Adipocyte (in vitro differentiated cells): ENCODE measurements around the gene PPP4R4.
A peak's percentile ranks its signal among the peaks of the same experiment; 100 is the strongest.

Experiments
- DNase-seq: peaks from one replicate; pipeline ENCODE4 v3.0.0-alpha.2; 2015; ENCODE audit warnings: low read depth
- H3K27me3 ChIP-seq: replicated peaks from 2 replicates; pipeline ENCODE4 v1.7.0; 2013; ENCODE audit warnings: mild to moderate bottlenecking, low read length, moderate library complexity; ENCODE audit not compliant: control insufficient read depth, insufficient read depth
- H3K36me3 ChIP-seq: 2 replicates; pipeline ENCODE4 v1.7.0; 2013; ENCODE audit warnings: low read length, mild to moderate bottlenecking, moderate library complexity; ENCODE audit not compliant: control insufficient read depth, insufficient read depth, severe bottlenecking
- H3K4me1 ChIP-seq: 2 replicates; pipeline ENCODE4 v1.7.0; 2013; ENCODE audit warnings: mild to moderate bottlenecking, low read length, moderate library complexity; ENCODE audit not compliant: control insufficient read depth, insufficient read depth
- H3K4me3 ChIP-seq: 2 replicates; pipeline ENCODE4 v1.7.0; 2013; ENCODE audit warnings: mild to moderate bottlenecking, low read length, moderate library complexity
- H3K9ac ChIP-seq: 2 replicates; pipeline ENCODE4 v1.7.0; 2013; ENCODE audit warnings: mild to moderate bottlenecking, low read length, moderate library complexity
- H3K9me3 ChIP-seq: 2 replicates; pipeline ENCODE4 v1.7.0; 2013; ENCODE audit warnings: mild to moderate bottlenecking, low read length, moderate library complexity; ENCODE audit not compliant: control insufficient read depth

The PPP4R4 gene

DNA sequence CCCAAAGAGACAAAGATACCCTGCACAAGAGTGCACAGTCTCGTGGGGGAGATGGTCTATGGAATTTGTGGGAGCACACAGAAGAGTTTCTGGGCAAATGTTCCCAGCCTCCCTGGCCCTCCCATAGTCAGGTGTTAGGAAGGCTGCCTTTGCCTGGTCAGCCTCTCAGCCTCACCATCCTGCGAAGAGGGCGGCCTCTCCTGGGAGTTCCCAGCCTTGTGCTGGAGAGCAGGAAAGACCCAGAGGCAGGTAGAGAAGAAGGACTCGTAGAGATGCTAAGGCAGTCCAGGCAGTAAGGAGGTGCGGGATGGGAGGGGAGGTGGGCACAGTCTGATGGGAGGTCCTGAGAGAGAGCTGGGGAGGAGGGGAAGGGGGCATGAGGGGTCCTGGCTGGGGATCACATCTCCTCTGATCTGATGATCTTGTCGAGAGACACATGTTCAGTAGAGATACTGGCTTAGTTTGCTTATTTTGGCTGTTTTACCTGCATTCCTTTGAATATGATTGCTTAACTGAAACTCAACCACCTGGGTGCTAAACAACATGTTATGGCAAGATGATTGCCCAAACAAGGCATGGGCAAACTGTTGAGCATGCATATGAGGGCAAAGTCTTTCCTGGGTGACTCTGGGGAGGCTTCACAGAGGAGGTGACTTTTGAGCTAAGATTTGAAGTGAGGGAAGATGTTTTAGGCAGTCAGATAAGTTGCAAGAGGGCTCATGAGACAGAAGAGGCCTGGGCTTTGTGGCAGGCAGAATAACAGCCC is 138.5 kb downstream of the PPP4R4 start:
- peaks cover 8% of the 10 kb centered on the region for H3K9me3 ChIP-seq
- H3K4me3 ChIP-seq: no peak overlapping the region
- DNase-seq: no peak
- H3K27me3 ChIP-seq: no peaks in the 10 kb centered on the region
- H3K36me3 ChIP-seq: no peaks in the 10 kb centered on the region
- peaks cover 15% of the 10 kb centered on the region for H3K4me1 ChIP-seq
- H3K9ac ChIP-seq: no peak overlapping the region

DNA sequence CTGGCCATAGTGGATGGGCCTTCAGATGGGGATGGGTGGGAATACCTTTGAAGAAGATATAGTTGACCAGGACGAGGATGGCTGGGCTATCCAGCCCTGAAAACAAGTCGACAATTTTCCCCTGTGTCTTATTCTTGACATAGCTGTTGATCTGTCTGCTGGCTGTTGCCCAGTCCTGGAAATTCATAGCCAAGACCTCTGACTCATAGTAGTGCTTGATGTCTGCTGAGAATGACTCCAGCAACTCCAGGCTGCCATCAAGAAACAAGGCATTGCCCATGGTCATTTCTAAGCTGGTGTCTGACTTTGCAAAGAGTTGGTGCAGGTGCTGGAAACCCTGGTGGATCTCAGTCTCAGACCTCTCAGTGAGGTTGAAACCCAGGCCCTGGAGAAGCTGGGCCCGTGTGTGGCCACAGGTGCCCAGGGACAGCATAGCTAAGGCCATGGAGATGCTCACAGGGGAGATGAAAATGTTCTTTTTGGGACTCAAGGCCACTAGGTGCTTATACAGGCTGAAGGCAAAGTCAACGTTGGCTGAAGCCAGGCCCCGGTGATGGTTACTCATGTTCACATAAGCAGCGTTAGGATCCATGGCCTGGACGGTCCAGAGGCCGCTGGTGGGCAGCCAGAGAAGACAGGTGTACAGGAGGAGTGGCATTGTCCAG is 140.0 kb downstream of the PPP4R4 start:
- Histone ChIP-seq H3K27me3 (no peaks in the 10 kb centered on the region), H3K9me3 (no peaks in the 10 kb centered on the region), H3K36me3 (no peaks in the 10 kb centered on the region), H3K4me3 (no peak overlapping the region), H3K4me1 (peaks cover 16% of the 10 kb centered on the region), H3K9ac (no peak overlapping the region)
- DNase-seq: peak; percentile 22

GRCh38 chr14:94314890-94315289 is 140.8 kb downstream of the PPP4R4 start:
- peaks cover 16% of the 10 kb centered on the region for H3K4me1 ChIP-seq
- no peak overlapping the region for H3K9ac ChIP-seq
- no peak for DNase-seq
- H3K36me3 ChIP-seq: no peaks in the 10 kb centered on the region
- no peak overlapping the region for H3K4me3 ChIP-seq
- H3K9me3 ChIP-seq: no peaks in the 10 kb centered on the region
- H3K27me3 ChIP-seq: no peaks in the 10 kb centered on the region

GRCh38 chr14:94316692-94317091 is 142.6 kb downstream of the PPP4R4 start:
- Histone ChIP-seq H3K9ac (no peak overlapping the region), H3K4me3 (no peak overlapping the region), H3K4me1 (peaks cover 16% of the 10 kb centered on the region), H3K36me3 (no peaks in the 10 kb centered on the region), H3K9me3 (no peaks in the 10 kb centered on the region), H3K27me3 (no peaks in the 10 kb centered on the region)
- no peak for DNase-seq

GRCh38 chr14:94317259-94317658 is 143.1 kb downstream of the PPP4R4 start:
- Histone ChIP-seq H3K9ac (peak overlapping the region; percentile 70), H3K4me1 (peaks cover 16% of the 10 kb centered on the region)

DNA sequence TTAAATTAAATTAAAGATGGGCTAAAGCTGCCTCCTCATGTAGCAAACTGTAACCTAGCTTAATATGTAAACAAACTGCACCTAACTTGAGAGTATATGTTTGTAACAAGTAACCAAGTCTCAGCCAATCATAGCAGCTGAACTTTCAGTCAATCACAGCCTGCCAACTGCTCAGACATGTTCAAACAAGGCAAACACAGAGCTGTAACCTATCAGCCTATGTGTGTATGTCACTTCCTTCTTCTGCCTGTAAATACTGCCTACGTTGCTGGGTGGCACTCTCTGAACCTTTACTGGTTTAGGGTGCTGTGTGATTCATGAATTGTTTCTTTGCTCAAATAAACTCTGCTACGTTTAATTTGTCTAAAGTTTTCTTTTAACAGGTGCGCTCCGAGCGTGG is 146.1 kb downstream of the PPP4R4 start:
- no peaks in the 10 kb centered on the region for H3K36me3 ChIP-seq
- no peak overlapping the region for H3K4me3 ChIP-seq
- H3K9ac ChIP-seq: no peak overlapping the region
- H3K9me3 ChIP-seq: no peaks in the 10 kb centered on the region
- no peaks in the 10 kb centered on the region for H3K27me3 ChIP-seq
- DNase-seq: no peak
- peaks cover 15% of the 10 kb centered on the region for H3K4me1 ChIP-seq

More at GRCh38 chr14:94317259-94317658, 143.1 kb downstream of the PPP4R4 start:
- peak; percentile 72 for DNase-seq
- no peaks in the 10 kb centered on the region for H3K27me3 ChIP-seq
- H3K9me3 ChIP-seq: no peaks in the 10 kb centered on the region
- no peak overlapping the region for H3K4me3 ChIP-seq
- no peaks in the 10 kb centered on the region for H3K36me3 ChIP-seq

DNA sequence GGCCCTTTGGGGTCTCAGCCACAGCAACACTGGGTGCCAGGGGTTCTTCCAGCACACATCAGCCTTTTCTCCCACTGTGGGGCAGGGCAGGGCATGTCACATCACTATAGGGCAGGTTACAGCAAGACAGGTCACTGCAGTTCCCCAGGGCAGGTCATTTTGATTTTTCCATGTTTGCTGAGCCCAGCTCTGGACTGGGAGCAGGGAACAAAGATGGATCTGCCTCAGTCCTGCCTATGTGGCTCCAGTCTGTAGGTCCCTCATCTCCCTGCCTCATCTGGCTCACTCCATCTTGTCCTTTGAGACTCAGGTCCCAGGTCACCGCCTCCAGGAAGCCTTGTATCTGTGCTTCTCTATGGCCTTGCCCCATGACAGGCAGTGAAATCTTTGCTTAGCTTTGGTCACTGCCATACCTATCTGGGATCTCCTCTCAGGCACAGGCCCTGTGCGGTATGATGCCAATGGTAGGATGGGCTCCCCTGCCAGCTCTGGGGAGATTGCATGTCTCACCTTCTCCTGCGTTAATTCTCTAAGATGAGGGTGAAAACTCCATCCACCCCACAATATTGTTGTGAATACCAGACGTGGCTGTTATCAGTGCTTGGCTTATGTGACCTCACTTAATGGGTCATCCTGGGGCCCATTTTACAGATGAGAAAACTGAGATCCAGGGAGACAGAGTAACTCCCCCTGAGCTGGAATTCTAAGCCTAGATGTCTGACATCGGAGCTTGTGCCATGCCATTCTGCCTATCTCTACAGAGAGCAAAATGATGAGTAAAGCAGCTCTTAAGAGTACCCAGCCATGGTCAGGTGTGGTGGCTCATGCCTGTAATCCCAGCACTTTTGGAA is 147.5 kb downstream of the PPP4R4 start:
- no peak for DNase-seq
- Histone ChIP-seq H3K27me3 (no peaks in the 10 kb centered on the region), H3K9ac (no peak overlapping the region), H3K4me3 (no peak overlapping the region), H3K36me3 (no peaks in the 10 kb centered on the region), H3K4me1 (peaks cover 15% of the 10 kb centered on the region), H3K9me3 (no peaks in the 10 kb centered on the region)

DNA sequence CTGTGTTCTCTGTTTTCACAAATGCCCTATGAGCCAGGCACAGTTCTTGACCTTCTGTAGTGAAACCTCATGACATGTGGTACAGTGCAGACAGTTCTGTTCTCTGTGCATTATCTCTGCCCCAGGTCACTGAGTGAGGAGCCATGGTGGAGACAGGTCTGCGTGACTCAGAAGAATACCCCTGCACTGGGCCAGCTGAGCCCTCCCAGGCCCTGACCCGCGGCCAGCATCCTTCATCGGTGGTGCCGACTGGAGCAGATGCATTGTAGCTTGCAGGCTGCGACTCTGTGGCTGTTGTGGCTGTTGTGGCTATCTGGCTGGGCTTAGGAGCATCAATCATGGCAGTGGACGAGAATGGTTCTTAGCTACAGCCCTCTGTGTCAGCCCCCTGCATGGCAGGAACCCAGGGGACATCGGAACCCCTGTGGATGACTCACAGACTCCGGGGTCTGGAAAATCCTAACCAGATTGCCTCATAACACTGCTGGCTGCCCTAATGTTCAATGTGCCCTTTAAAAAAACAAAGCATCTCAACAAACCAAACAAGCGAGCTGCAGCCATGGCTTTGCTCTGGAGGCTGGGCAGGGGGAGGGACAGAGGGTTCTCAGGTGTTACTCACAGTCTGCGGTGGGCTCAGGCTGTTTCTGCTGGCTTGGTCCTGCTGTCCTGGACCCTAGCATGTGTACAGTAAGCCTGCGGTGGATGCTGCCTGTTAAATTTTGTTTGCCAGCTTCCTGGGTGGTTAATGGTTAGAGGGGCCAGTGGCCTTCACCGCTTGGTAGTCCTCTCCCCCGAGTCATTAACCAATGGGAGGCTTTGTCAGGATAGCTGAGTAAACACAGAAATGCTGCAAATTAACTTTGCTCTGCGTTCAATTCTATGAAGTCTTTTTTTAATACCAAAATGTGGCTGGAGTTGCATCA is 148.8 kb downstream of the PPP4R4 start, which contains the start of gene SERPINA6:
TSS of gene SERPINA6 (minus strand) at position 689 of the 923 bp plus-strand sequence. CDS start 8,688 bp downstream, outside the sequence.
- peak; percentile 72 for DNase-seq
- Histone ChIP-seq H3K4me1 (peaks cover 11% of the 10 kb centered on the region), H3K9ac (no peak within 1 kb of the TSS), H3K4me3 (no peak within 1 kb of the TSS), H3K27me3 (no peaks in the 10 kb centered on the region), H3K9me3 (no peaks in the 10 kb centered on the region), H3K36me3 (no peaks in the 10 kb centered on the region)

DNA sequence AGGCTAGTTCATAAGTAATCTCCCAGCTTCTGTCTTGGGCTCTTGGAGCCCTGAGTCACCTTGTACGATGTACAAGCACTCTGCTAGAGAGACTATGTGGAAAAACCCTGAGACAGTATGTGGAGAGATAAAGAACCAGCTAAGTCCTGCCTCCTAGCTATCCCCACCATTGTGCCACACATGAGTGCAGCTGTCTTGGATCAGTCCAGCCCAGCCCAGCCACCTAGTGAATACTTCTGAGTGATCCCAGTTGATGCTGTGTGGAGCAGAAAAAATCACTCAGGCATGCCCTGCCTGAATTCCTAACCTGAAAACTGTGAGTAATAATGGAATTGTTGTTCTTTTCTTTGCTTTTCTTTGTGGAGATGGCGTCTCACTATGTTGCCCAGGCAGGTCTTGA is 154.1 kb downstream of the PPP4R4 start:
- H3K27me3 ChIP-seq: no peaks in the 10 kb centered on the region
- no peak for DNase-seq
- H3K36me3 ChIP-seq: no peaks in the 10 kb centered on the region
- H3K9ac ChIP-seq: no peak overlapping the region
- no peaks in the 10 kb centered on the region for H3K9me3 ChIP-seq
- no peak overlapping the region for H3K4me3 ChIP-seq
- peaks cover 9% of the 10 kb centered on the region for H3K4me1 ChIP-seq
